Hippocampal formation (tissue), 2 donors: ENCODE results near the gene OR6X1.

Source experiments
- DNase-seq, 2 donors: peaks; one replicate each; lab custom pipeline; 2025; lab: John Stamatoyannopoulos, UW

OR6X1 gene

GRCh38 chr11:123754101-123754568 is at the start of gene OR6X1:
Gene OR6X1, minus strand, starts transcription at chr11:123754518. Its CDS starts 0 bp downstream, at chr11:123754518.
- no peak for DNase-seq

- DNase-seq, result no peak
Measured at GRCh38 chr11:123801765-123802164, 47.4 kb upstream of the OR6X1 start.

- no peak for DNase-seq
Measured at GRCh38 chr11:123800036-123800435, 45.7 kb upstream of the OR6X1 start.

- no peak for DNase-seq
Measured at GRCh38 chr11:123799438-123799837, 45.1 kb upstream of the OR6X1 start.

GRCh38 chr11:123798513-123799252 is 44.4 kb upstream of the OR6X1 start:
- no peak for DNase-seq

GRCh38 chr11:123798079-123798478 is 43.8 kb upstream of the OR6X1 start:
- DNase-seq, result no peak

GRCh38 chr11:123797541-123797940 is 43.2 kb upstream of the OR6X1 start:
- no peak for DNase-seq

- DNase-seq, result no peak
Measured at GRCh38 chr11:123797114-123797513, 42.8 kb upstream of the OR6X1 start.

- DNase-seq, result no peak
Measured at GRCh38 chr11:123796226-123796625, 41.9 kb upstream of the OR6X1 start.

- DNase-seq, result no peak
Measured at GRCh38 chr11:123783536-123783935, 29.2 kb upstream of the OR6X1 start.

GRCh38 chr11:123778511-123778910 is 24.2 kb upstream of the OR6X1 start:
- DNase-seq, result no peak

GRCh38 chr11:123775715-123776549 is 21.6 kb upstream of the OR6X1 start:
- DNase-seq, result no peak

- DNase-seq, result no peak
Measured at GRCh38 chr11:123775289-123775688, 21.0 kb upstream of the OR6X1 start.

- no peak for DNase-seq
Measured at GRCh38 chr11:123773959-123774358, 19.6 kb upstream of the OR6X1 start.

GRCh38 chr11:123773026-123773425 is 18.7 kb upstream of the OR6X1 start:
- no peak for DNase-seq

GRCh38 chr11:123771664-123772063 is 17.3 kb upstream of the OR6X1 start:
- no peak for DNase-seq

- no peak for DNase-seq
Measured at GRCh38 chr11:123770712-123771111, 16.4 kb upstream of the OR6X1 start.

GRCh38 chr11:123765601-123766000 is 11.3 kb upstream of the OR6X1 start:
- DNase-seq, result no peak

- no peak for DNase-seq
Measured at GRCh38 chr11:123762422-123762821, 8.1 kb upstream of the OR6X1 start.

GRCh38 chr11:123760894-123761293 is 6.6 kb upstream of the OR6X1 start:
- no peak for DNase-seq

GRCh38 chr11:123757976-123758375 is 3.7 kb upstream of the OR6X1 start:
- no peak for DNase-seq

GRCh38 chr11:123755813-123756212 is 1.5 kb upstream of the OR6X1 start:
- no peak for DNase-seq

GRCh38 chr11:123755344-123755743 is 1.0 kb upstream of the OR6X1 start:
- no peak for DNase-seq
